Choroid plexus epithelial cell (primary cell): Measurements from ENCODE around the gene NBEAL2.

Experiments
- DNase-seq: peaks from one replicate; pipeline ENCODE4 v3.0.0-alpha.2; 2010; ENCODE audit warnings: low read depth
- H3K4me3 ChIP-seq: 2 replicates; pipeline ENCODE4 v1.5.1; 2011; ENCODE audit warnings: low read depth, mild to moderate bottlenecking, control low read depth, low read length, moderate library complexity
- CTCF ChIP-seq: conservative IDR thresholded peaks from 2 replicates; pipeline ENCODE4 v1.5.1; 2011; ENCODE audit warnings: low read depth, mild to moderate bottlenecking, control low read depth, inconsistent platforms, low read length, moderate library complexity

NBEAL2 gene

GRCh38 chr3:46971742-46972141 is 7.7 kb upstream of the NBEAL2 start:
- no peak for DNase-seq
- H3K4me3 ChIP-seq = no peak overlapping the region
- no peak for TF ChIP-seq CTCF

- no peak overlapping the region for H3K4me3 ChIP-seq
- no peak for TF ChIP-seq CTCF
- no peak for DNase-seq
Measured at GRCh38 chr3:46972396-46972795, 7.1 kb upstream of the NBEAL2 start.

- TF ChIP-seq CTCF = no peak
- no peak overlapping the region for H3K4me3 ChIP-seq
Measured at GRCh38 chr3:46974421-46975171, 4.9 kb upstream of the NBEAL2 start.

GRCh38 chr3:46976326-46977190 is 2.9 kb upstream of the NBEAL2 start, which contains the start of gene CCDC12:
TSS of gene CCDC12 (minus strand) at chr3:46976745. CDS start at chr3:46976732, 13 bp downstream.
- TF ChIP-seq CTCF = no peak
- DNase-seq = peak; percentile 100
- peak within 1 kb of the TSS; percentile 92 for H3K4me3 ChIP-seq

More at GRCh38 chr3:46974421-46975171, 4.9 kb upstream of the NBEAL2 start:
- no peak for DNase-seq

- no peak overlapping the region for H3K4me3 ChIP-seq
- no peak for TF ChIP-seq CTCF
- no peak for DNase-seq
Measured at GRCh38 chr3:46977811-46978195, 1.7 kb upstream of the NBEAL2 start.

- H3K4me3 ChIP-seq = no peak overlapping the region
- TF ChIP-seq CTCF = no peak
- DNase-seq = no peak
Measured at GRCh38 chr3:46978381-46978780, 1.1 kb upstream of the NBEAL2 start.
